GM19035 (cell line): ENCODE results near the gene CMTM8.

Experiments used
- ATAC-seq: cut with Tn5 transposase; IDR thresholded peaks from one replicate; pipeline ENCODE4 v1.9.1; 2021; ENCODE audit not compliant: unreplicated experiment

Gene CMTM8

DNA sequence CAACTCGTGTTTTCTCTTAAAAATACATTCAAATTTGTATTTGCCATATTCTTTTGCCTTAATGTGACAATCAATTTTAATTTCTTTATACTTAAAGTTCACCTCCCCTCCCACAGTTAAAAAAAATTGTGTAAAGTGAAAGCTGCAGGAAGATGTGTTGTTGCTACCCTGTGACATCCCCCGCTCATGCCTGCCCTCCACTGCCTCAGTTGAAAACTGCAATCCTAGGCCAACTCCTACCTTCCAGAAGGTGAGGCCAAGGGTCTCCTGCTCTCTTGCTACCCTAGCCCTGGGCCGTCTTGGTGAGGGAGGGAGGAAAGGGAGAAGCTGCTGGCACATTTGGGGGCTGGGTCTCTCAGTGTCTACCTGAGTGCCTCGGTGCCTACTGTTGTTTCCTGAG, 96.2 kb downstream of the CMTM8 start:
- ATAC-seq: no peak

DNA sequence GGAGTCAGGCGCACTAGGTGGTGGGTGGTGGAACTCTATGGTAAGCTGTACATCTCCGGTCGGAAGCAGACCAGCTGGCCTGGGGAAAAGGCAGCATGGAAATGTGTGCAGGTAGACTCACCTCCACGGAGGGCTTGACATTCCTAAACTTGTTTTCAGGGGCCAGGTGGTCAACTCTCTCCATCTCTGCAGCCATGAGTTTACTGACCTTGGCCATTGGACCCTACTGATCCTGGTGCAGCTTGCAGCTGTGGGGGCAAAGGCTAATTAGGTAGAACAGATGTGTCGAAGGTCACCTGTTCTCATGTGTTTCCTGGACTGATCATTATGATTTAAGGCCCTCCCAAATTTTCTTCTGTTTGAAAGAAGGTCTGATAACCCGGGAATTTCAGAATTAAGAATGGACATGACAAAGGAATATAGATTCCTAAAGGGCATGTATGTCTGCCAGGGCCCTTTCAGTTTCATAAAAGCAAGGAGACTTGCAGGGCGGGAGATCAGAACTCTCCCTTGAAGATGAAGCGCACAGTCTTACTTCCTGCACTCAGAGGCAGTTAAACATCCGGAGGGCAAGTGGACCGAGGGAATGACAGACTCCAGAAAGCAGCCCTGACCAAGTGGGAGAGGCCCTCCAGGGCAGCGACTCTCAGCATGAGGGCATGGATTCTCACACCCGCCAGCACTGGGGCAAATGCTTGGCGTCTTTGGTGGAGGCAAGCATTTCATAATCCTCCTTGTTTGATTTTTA, 97.1 kb downstream of the CMTM8 start:
- ATAC-seq: no peak

DNA sequence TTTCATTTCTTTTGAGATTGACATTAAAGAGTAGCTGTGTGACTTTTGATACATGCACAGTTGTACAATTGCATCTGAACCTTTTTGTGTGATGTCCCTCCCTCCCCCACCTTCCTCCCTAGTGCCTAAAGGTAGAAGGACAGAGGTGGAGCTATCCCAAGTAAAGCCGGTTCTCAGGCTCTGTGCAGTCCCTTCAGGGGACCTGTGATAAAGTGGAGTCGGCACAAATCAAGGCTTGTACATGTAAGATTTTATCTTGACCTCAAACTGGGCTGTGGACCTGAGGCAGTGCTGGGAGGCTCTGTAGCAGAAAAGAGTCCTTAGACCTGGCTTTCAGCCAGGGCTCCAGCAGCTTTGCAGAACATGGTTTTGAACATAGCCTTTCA, 97.6 kb downstream of the CMTM8 start:
- ATAC-seq: no peak

DNA sequence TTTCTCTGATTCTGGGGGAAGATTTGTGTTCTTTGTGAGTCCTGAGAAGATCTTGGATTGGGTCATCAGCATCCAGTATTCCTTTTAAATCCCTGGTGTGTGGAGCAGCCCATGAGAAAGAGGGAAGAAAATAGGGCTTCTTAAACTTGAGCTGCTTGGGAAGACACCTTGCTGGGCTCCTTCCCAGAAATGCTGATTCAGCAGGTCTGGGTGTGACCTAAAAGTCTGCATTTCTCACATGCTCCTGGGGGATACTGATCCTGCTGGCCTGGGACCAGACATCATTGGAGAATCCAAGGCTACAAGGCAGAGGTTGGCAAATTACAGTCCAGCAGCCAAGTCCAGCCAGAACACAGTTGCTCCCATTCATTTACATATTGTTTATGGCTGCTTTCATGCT, 99.0 kb downstream of the CMTM8 start:
- no peak for ATAC-seq

DNA sequence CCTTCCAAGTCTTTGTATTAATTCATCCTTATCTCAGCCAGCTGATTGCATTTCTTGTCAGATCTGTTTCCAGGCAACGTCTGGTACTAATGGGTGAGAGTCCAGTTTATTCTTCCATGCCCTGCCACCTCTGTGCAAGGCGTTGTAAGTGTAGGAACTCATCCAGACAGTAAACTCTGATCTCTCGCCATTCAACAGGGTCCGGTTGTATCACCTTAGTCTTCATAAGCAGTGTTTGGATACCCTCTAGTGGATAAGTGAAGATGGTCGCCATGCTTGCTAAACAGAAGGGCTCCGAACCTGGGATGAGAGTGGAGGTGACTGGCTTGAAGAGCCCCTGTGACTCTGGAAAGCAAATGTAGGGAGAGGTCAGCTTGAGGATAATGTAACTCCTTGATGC, 101.6 kb downstream of the CMTM8 start:
- ATAC-seq: no peak

DNA sequence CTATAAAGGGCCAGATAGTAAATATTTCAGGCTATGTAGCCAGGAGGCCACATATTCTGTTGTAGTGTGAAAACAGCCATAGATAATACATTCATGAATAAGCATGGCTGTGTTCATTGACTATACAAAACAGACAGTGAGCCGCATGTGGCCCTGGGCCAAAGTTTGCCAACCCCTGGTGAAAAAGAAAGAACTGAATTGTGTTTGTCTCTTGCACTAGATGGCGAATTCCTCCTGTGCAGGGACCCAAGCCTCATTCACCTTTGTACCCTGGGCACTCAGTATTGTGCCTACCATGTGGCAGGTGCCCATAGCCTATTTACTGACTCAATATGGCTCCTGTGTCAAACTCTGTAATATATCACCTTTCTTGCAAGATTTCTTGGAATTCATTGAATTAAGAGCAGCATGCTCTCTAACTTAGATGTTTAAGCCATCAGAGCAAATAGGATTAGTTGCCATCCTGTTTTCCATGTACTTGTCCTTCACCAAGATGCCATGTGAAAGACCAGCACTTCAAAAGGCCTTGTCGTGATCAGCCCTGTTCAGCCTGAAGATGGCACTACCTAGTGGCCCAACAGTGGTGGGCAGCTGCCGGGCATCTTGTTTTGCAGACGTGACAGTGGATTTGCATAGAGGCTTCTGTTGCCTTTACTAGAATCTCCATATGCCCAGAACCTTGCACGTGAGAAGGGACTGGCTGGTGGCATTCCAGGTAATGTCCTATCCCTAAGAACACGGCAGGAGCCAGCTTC, 102.3 kb downstream of the CMTM8 start:
- ATAC-seq: no peak

DNA sequence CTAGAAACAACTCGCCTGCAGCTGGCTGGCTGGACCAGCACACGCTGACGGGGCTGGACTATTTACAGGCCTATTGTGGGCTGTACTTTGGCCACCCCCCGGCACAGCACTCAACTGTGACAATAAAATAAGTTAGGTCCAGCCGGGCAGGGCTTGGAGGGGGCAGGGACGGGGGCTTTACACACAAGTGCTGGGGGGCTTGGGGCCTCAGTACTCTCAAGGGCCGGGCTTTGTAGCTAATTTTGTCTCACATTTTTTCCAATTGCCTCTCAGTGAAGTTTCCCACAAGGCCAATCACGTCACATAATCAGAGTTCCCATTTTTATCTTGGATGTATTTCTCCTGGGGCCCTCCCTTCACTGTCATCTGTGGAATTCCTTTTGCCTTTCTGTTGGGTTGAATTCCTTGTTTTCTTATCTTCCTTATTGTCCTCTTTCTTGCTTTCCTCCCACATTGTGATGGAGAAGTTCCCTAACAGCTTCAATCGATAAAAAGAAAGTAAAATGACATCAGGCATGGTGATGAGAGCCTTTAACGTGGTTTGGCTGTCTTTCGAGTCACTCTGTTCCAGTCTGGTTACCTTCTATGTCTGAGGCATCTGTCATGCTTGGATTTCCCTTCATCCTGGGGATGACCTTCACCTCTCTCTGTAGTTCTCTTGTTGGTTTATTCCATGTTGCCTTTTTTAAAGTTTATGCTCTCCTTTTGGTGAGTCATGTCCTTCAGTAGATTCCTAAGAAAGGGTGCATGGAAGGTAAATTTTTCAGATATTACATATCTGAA, 109.1 kb downstream of the CMTM8 start:
- no peak for ATAC-seq

DNA sequence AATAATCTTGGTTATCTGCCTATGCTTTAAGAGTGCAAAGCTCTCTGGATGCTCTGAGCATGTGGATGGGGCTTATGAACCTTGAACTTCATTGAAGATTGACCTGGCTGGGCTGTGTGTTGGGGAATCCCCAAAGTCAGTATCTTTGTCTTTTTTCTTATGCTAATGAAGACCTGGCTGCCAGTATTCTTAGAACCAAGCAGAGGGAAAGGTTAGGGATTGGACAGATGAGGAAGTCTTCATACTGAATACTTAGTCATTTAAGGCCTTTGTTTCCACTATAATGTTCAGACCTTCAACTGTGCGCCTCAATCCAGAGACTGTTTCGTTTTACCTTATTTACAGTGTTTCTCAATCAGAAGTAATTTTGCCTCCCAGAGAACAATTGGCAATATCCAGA, 110.7 kb downstream of the CMTM8 start:
- no peak for ATAC-seq

DNA sequence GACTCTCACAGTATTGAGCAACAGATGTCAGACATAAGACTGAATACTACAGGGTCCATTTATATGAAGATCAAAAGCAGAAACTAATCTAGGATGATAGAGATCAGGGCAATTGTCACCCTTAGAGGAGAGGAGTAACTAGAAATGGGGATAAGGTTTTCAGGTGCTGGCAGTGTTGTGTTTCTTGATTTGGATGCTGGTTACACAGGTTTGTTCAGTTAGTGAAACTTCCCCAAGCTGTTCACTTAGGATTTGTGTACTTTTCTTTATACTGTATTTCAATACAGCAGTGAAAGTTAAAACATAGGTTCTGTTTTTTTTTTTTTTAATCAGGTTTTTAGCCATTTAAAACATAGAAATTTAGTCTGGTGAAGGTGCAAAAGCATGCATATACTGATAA, 114.1 kb downstream of the CMTM8 start:
- no peak for ATAC-seq

DNA sequence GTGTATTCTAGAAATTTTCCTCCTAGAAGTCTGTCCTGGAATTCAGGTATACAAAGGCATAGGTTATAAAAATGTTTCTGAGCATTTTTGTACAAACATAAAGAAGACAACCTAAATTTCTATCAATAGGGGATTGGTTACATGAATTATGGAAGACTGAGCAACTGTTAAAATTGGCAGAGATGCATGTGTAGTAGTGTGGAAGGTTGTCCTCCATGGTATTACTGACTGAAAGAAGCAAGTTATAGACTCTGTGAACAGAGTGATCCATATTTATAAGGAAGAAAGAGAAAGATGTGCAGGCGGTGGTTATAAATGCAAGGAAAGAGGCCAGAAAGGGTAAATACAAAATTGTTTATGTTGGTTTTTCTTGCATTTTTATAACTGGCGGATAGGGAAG, 114.9 kb downstream of the CMTM8 start:
- ATAC-seq: no peak

DNA sequence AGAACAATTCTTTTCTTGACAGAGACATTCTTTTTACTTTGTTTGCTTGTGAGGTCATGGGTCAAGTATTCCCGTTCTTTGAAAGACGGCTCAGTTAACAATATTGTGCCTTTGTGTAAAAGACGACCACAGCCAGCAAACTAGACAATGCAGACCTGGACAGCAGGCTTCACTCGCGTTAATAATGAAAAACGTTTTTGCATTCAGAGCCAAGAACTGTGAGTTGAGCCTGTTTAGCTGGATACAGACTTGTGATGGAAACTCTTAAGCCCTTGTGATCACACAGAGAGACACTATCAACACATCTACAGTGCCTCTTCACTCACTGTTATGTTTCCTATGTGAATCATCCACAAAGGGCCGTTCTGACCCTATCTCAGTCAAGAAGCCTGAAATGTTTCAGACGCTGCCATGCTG, 115.9 kb downstream of the CMTM8 start:
- no peak for ATAC-seq

DNA sequence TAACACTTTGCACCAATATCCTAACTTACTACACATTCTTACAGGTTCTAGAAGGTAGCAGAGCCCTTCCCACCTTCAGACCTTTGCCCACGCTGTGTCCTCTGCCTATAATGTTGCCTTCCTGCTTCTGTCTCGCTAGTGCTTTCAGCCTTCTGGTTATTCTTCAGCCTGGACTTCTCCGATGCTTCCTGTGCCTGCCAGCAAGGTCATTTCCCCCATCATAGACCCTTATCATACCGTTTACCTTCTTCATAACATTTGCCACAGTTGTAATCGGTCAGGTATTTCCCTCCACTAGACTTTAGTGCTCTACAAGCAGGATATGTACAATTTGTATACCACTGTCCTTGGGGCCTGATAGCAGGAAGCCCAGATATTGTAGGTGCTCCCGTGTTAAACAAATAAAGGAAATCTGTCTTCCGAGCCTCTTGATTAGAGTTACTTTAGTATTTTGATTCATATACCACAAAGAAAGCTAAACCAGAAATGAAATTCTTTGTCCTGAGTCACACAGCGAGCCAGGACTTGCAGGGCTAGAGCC, 117.3 kb downstream of the CMTM8 start:
- ATAC-seq: no peak

DNA sequence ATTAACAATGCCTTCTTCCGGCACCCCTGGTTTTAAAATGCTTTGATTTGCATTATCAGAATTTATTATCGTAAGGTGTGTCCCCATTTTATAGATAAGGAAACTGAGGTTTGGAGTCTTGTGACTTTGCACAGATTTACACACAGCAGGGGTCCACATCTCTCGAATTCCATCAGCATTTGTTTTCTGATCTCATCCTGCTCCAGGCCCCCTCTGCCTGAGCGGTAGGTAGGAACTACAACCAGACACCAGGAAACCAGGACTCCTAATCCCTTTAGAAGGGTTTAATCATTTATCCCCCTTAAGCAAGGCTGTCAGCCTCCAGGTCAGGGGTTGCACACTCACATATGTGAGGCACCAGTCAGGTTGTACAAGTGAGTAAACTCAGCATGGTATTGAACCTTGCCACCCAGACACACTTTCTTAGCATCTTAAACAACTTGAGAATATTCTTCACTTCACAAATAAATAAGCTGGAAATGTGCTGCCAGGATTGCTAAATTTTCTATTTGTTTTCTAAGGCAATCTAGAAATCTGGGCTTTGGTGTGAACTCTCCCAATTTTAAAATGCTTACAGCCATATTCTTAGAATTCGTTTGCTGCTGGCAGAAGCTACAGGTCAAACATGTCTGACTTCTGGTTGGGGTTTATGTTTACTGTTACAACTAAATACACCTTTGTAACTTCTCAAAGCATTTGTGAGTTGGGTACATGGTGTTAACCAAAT, 121.4 kb downstream of the CMTM8 start:
- ATAC-seq: no peak

DNA sequence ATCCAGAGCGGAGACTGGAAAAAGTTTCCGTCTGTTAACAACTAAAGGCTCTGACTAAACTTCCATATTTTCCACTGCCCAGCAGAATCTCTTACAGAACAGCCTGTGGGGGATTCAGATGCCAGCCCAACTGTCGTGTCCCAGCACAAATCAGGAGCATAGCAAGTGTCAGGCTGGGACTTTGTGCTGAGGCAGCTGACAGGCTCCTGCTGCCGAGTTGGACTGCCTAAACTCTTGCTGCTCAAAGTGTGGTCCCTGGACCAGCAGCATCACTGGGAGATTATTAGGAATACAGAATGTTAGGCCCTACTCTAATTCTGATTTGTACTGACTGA, 122.0 kb downstream of the CMTM8 start:
- ATAC-seq: no peak

DNA sequence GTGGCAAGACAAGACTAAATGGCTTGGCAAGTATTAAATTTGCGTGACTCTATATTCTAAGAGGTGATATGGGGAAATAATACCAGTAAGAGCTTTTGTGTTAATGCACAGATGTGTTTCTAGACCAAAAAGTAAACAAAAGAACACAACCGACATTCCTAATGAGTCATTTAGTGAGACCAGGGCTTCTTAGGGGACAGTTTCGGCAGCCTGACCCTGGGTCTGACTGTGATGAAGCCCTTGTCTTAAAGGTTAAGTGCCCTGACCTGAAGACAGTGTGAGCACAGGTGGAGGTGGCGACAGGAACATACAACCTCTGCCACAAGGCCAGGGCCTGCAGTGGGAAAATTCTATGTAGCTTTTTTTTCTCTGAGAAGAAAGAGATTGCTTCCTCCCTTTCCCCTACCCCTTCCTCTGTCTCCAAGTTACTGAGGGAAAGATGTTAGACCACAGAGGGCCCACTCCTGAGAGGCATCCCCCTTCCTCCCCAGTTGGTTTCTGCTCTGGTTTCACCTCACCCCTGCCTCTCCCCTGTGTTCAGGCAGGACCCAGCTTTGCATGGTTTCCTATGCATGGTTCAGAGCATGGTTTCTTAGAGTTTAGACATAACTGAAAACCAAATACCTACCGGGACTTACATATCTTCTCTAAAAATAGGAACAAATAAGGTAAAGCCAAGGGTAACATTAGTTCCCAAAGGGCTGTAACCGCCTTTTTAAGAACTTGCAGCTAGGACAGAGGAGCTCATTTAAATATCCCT, 128.3 kb downstream of the CMTM8 start:
- peak; percentile 61 for ATAC-seq

DNA sequence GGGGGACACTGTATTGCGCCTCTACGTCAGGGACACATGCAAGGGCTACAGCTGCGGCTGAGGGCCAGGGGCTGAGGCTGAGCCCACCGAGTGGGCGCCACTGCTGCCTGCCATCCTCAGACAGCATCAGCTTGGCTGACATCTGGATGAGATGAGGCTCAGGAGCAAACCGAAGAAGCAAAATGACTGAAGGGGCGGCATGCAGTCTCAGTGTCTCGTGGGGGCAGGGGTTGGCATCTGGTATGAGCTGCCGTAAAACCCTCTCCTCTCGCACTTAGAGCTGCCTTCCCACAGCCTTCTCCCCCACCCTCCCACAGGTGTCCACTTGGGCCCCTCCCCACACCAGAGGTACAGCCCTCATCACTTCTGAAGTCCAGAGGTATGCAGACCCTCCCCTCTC, 129.0 kb downstream of the CMTM8 start:
- ATAC-seq: no peak

DNA sequence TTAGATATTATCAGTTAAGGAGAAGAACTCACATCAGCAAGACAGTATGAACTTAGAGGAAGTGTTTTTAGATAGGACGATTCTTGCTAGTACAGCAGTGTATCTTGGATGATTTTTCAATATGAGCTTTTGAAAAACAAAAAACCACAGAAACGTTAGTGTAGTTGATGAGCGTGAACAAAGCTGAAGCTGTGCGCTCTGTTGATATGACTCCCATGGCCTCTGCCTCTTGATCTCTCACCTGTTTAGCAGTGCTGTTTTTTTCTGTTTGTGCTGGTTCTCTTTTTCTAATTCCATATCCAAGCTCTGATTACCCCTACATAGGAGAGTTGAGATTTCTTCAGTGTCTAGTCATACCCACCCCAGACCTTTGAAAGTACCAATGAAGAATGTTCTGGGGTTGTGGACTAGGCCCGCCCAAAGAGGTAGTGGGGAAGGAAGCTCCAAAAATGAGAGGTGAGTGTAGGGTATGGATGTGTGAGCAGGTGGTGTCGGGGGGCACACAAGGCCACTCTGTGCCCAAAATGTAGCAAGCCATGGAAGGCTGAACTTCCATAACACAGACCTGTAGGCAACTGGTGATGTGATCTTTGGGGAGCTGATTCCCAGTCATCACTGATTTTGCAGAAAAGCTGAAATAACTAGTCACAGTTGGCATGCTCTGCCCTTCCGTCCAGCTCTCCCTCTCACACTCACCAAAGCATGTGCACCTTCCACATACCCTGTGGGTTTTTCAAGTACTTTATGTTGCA, 133.2 kb downstream of the CMTM8 start:
- no peak for ATAC-seq

DNA sequence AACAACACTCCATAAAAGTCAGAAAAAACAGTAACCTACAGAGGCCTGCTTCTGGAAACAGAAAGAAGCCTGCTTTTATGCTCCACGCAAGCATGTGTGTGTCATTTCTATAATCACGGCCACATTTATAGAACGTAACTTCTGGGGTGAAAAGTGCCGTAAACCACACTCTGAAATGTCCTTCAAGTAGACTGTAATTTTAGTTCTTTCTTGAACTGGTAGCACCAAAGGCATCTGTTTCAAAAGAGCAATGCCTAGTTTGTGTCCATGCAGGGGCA, 133.7 kb downstream of the CMTM8 start:
- no peak for ATAC-seq

DNA sequence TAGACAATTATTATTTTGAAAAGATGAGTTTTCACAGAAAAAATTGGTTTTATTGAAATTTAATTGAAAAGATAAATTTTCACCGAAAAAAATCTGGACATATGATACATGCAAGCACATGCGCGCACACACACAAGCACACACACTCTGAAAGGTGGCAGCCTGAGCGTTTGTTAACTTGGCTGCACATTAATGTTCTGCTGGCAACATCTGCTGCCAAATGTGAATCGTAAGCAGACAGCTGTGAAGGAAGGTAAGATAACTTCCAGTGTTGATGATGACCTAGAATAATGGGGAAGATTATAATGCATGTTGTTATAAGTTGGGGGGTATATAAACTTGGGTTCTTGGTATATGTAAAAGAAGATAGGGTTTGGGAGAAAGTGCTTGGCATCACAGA, 134.8 kb downstream of the CMTM8 start:
- ATAC-seq: no peak

DNA sequence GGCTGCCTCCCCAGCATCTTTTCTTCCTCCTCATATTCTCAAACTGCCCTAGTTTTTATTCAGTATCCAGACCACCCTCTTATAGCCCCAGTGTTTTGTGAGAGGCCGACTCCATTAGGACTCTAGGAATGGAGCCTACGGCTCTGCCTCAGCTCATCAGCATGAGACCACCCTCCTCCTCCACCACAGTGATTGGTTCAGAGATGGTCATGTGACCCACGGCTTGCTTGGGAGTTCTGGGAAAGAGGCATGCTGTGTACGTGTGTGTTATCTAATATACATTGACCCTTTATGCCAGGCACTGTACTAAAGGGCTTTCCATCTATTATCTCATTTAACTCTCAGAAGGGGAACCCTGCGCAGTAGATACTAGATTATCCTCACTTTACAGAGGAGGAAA, 135.4 kb downstream of the CMTM8 start:
- ATAC-seq: no peak
